GM18511 (cell line): ENCODE results near the gene CAMK1D.

ENCODE experiments used
- ATAC-seq: cut with Tn5 transposase; IDR thresholded peaks from one replicate; pipeline ENCODE4 v1.9.1; 2021; ENCODE audit warnings: mild to moderate bottlenecking, moderate library complexity; ENCODE audit not compliant: unreplicated experiment

CAMK1D gene

GRCh38 chr10:12868229-12868628, 518.9 kb downstream of the CAMK1D start:
- no peak for ATAC-seq

GRCh38 chr10:12869427-12869826, 520.1 kb downstream of the CAMK1D start:
- no peak for ATAC-seq

DNA sequence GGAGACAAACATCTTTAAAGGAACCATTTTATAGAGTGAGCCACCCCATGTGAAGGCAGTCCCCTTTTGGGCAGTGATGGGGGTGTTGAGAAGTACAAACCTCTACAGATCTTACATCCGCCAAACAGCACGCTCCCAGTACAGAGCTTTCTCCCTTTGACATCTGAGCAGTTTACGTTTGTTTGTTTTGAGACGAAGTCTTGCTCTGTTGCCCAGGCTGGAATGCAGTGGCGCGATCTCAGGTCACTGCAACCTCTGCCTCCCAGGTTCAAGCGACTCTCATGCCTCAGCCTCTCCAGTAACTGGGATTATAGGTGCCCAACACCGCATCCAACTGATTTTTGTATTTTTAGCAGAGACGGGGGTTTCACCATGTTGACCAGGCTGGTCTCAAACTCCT, 523.2 kb downstream of the CAMK1D start:
- ATAC-seq, result no peak

- no peak for ATAC-seq
Measured at GRCh38 chr10:12873172-12873571, 523.8 kb downstream of the CAMK1D start.

- no peak for ATAC-seq
Measured at GRCh38 chr10:12874501-12874900, 525.2 kb downstream of the CAMK1D start.

- ATAC-seq, result no peak
Measured at GRCh38 chr10:12875100-12875499, 525.8 kb downstream of the CAMK1D start.

DNA sequence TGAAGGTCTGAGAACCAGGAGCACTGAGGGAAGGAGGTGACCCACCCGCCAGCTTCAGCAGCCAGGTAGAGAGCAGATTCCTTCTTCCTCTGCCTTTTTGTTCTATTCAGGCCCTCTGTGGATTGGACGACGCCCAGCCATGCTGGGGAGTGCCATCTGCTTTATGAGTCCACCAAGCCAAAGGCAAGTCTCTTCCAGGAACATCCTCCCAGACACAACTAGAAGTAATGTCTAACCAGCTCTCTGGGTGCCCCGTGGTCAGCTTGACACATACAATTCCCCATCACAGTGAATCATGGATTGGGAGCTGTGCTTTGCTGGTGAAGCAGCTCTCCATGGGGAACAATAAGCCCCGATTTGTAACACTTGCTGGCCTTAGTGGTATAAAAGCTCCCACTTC, 526.9 kb downstream of the CAMK1D start:
- ATAC-seq, result no peak

DNA sequence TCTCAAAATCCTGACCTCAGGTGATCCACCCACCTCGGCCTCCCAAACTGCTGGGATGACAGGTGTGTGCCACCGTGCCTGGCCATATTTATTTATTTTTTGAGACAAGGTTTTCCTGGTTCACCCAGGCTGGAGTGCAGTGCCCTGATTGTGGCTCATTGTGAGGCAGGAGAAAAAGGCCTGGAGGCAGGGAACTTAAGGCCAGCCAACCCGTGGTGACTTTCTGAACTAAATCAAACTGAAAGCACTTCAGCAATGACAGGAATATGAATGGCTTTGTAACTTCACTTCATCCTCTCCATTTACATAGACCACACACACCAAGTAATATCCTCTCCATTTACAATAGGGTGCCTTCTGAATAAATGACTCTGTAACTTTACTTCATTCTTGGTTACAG, 527.8 kb downstream of the CAMK1D start:
- no peak for ATAC-seq

DNA sequence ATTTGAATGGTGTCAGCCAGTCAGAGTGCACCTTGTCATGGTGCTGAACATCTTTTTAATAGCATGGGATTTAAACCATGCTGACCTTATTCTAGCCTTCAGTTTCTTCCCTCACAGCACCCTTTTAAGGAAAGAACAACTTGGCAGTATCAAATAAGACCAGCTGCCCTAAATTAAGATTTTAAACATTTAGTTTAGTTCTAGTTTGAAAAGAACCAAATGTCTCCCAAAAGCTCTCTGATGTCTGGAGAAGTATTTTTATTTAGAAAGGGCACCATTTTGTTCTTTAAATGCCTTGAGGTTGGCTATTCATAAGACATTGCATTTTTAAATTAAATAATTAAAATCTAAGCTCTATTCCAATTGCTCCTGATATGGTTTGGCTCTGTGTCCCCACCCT, 531.1 kb downstream of the CAMK1D start:
- no peak for ATAC-seq

- no peak for ATAC-seq
Measured at GRCh38 chr10:12884851-12885250, 535.5 kb downstream of the CAMK1D start.
